Measurements from ENCODE around the gene CYB5R2.
A peak's percentile ranks its signal among the peaks of the same experiment; 100 is the strongest.

The CYB5R2 gene

GRCh38 chr11:7637447-7638157 lies 35.7 kb downstream of the CYB5R2 start:
- DNase-seq (ENCODE audit: low read depth), result peak; percentile 57
- H3K4me3 ChIP-seq (ENCODE audit: control insufficient read depth, low read depth, low read length), result no peak overlapping the region
- no peak for TF ChIP-seq CTCF (IDR thresholded peaks at IDR 0.05; ENCODE audit: control insufficient read depth, insufficient read depth, low read depth, low read length, missing control alignments)

- no peak overlapping the region for H3K4me3 ChIP-seq (ENCODE audit: control insufficient read depth, low read depth, low read length)
- DNase-seq (ENCODE audit: low read depth), result no peak
- no peak for TF ChIP-seq CTCF (IDR thresholded peaks at IDR 0.05; ENCODE audit: control insufficient read depth, insufficient read depth, low read depth, low read length, missing control alignments)
Observed at GRCh38 chr11:7636350-7636749, 37.0 kb downstream of the CYB5R2 start.

GRCh38 chr11:7635708-7636107 lies 37.6 kb downstream of the CYB5R2 start:
- no peak overlapping the region for H3K4me3 ChIP-seq (ENCODE audit: control insufficient read depth, low read depth, low read length)
- TF ChIP-seq CTCF (IDR thresholded peaks at IDR 0.05; ENCODE audit: control insufficient read depth, insufficient read depth, low read depth, low read length, missing control alignments), result no peak
- no peak for DNase-seq (ENCODE audit: low read depth)

GRCh38 chr11:7635137-7635536 lies 38.2 kb downstream of the CYB5R2 start:
- no peak overlapping the region for H3K4me3 ChIP-seq (ENCODE audit: control insufficient read depth, low read depth, low read length)
- no peak for DNase-seq (ENCODE audit: low read depth)
- TF ChIP-seq CTCF (IDR thresholded peaks at IDR 0.05; ENCODE audit: control insufficient read depth, insufficient read depth, low read depth, low read length, missing control alignments), result no peak

- DNase-seq (ENCODE audit: low read depth), result no peak
- TF ChIP-seq CTCF (IDR thresholded peaks at IDR 0.05; ENCODE audit: control insufficient read depth, insufficient read depth, low read depth, low read length, missing control alignments), result no peak
- no peak overlapping the region for H3K4me3 ChIP-seq (ENCODE audit: control insufficient read depth, low read depth, low read length)
Observed at GRCh38 chr11:7632211-7632610, 41.1 kb downstream of the CYB5R2 start.

- no peak for DNase-seq (ENCODE audit: low read depth)
- no peak overlapping the region for H3K4me3 ChIP-seq (ENCODE audit: control insufficient read depth, low read depth, low read length)
- TF ChIP-seq CTCF (IDR thresholded peaks at IDR 0.05; ENCODE audit: control insufficient read depth, insufficient read depth, low read depth, low read length, missing control alignments), result no peak
Observed at GRCh38 chr11:7630002-7630401, 43.3 kb downstream of the CYB5R2 start.

All from AG09309 (cell line).